Muscle layer of duodenum (tissue), 2 donors: Measurements from ENCODE around the gene DYRK1A.

ENCODE experiments used
- H3K27ac ChIP-seq: one replicate; pipeline ENCODE4 v1.7.0; 2013; ENCODE audit warnings: mild to moderate bottlenecking, low read length
- H3K27me3 ChIP-seq: one replicate; pipeline ENCODE4 v1.7.0; 2013; ENCODE audit warnings: low read depth, mild to moderate bottlenecking, control low read depth, low read length
- H3K36me3 ChIP-seq, 2 donors: one replicate each; pipeline ENCODE4 v1.7.0; 2013; ENCODE audit warnings: low read length in 2 of 2, control low read depth in 1 of 2, mild to moderate bottlenecking in 1 of 2; ENCODE audit not compliant: insufficient read depth in 2 of 2, control insufficient read depth in 1 of 2
- H3K4me1 ChIP-seq, 2 donors: one replicate each; pipeline ENCODE4 v1.7.0; 2013; ENCODE audit warnings: low read length in 2 of 2, mild to moderate bottlenecking in 2 of 2, control low read depth in 1 of 2, moderate library complexity in 1 of 2; ENCODE audit not compliant: insufficient read depth in 2 of 2, control insufficient read depth in 1 of 2
- H3K4me3 ChIP-seq, 2 donors: one replicate each; pipeline ENCODE4 v1.7.0; 2013; ENCODE audit warnings: low read length in 2 of 2, low read depth in 1 of 2, mild to moderate bottlenecking in 1 of 2
- H3K9me3 ChIP-seq, 2 donors: one replicate each; pipeline ENCODE4 v1.7.0; 2013; ENCODE audit warnings: low read length in 2 of 2, control low read depth in 1 of 2, mild to moderate bottlenecking in 1 of 2; ENCODE audit not compliant: control insufficient read depth in 1 of 2
- donor health status: healthy.

The DYRK1A gene

GRCh38 chr21:37454869-37455503, 88.4 kb downstream of the DYRK1A start:
- Histone ChIP-seq H3K4me3 (no peak overlapping the region), H3K27ac (no peak overlapping the region), H3K4me1 (peaks cover 14 to 69% of the 10 kb centered on the region in 2 donors), H3K36me3 (no peaks in the 10 kb centered on the region), H3K9me3 (no peaks in the 10 kb centered on the region), H3K27me3 (no peaks in the 10 kb centered on the region)

GRCh38 chr21:37455504-37455911, 88.9 kb downstream of the DYRK1A start:
- no peaks in the 10 kb centered on the region for H3K9me3 ChIP-seq
- no peaks in the 10 kb centered on the region for H3K36me3 ChIP-seq
- H3K27ac ChIP-seq: no peak overlapping the region
- H3K4me3 ChIP-seq: no peak overlapping the region
- peaks cover 14 to 74% of the 10 kb centered on the region in 2 donors for H3K4me1 ChIP-seq
- no peaks in the 10 kb centered on the region for H3K27me3 ChIP-seq

GRCh38 chr21:37458669-37459276, 92.2 kb downstream of the DYRK1A start:
- Histone ChIP-seq H3K36me3 (no peaks in the 10 kb centered on the region), H3K9me3 (no peaks in the 10 kb centered on the region), H3K4me3 (no peak overlapping the region), H3K27ac (no peak overlapping the region), H3K27me3 (no peaks in the 10 kb centered on the region), H3K4me1 (peaks cover 33 to 80% of the 10 kb centered on the region in 2 donors)

- Histone ChIP-seq H3K27me3 (no peaks in the 10 kb centered on the region), H3K36me3 (no peaks in the 10 kb centered on the region), H3K4me1 (peaks cover 33 to 79% of the 10 kb centered on the region in 2 donors), H3K9me3 (no peaks in the 10 kb centered on the region), H3K4me3 (no peak overlapping the region), H3K27ac (no peak overlapping the region)
Measured at GRCh38 chr21:37459575-37459974, 93.0 kb downstream of the DYRK1A start.

- H3K9me3 ChIP-seq: no peaks in the 10 kb centered on the region
- H3K4me3 ChIP-seq: no peak overlapping the region
- no peaks in the 10 kb centered on the region for H3K27me3 ChIP-seq
- no peaks in the 10 kb centered on the region for H3K36me3 ChIP-seq
- H3K27ac ChIP-seq: no peak overlapping the region
- H3K4me1 ChIP-seq: peaks cover 33 to 73% of the 10 kb centered on the region in 2 donors
Measured at GRCh38 chr21:37460196-37460595, 93.6 kb downstream of the DYRK1A start.

GRCh38 chr21:37461479-37461878, 94.9 kb downstream of the DYRK1A start:
- Histone ChIP-seq H3K4me3 (no peak overlapping the region), H3K36me3 (no peaks in the 10 kb centered on the region), H3K27me3 (no peaks in the 10 kb centered on the region), H3K4me1 (peaks cover 29 to 64% of the 10 kb centered on the region in 2 donors), H3K9me3 (no peaks in the 10 kb centered on the region), H3K27ac (no peak overlapping the region)

- H3K27ac ChIP-seq: peak overlapping the region; percentile 19
- H3K36me3 ChIP-seq: no peaks in the 10 kb centered on the region
- H3K4me1 ChIP-seq: peaks cover 29 to 60% of the 10 kb centered on the region in 2 donors
- no peak overlapping the region for H3K4me3 ChIP-seq
- no peaks in the 10 kb centered on the region for H3K9me3 ChIP-seq
- no peaks in the 10 kb centered on the region for H3K27me3 ChIP-seq
Measured at GRCh38 chr21:37462087-37462861, 95.7 kb downstream of the DYRK1A start.

GRCh38 chr21:37463083-37463801, 96.7 kb downstream of the DYRK1A start:
- no peaks in the 10 kb centered on the region for H3K27me3 ChIP-seq
- no peaks in the 10 kb centered on the region for H3K36me3 ChIP-seq
- H3K4me3 ChIP-seq: peak overlapping the region; percentile 14 to 40
- peaks cover 25 to 51% of the 10 kb centered on the region in 2 donors for H3K4me1 ChIP-seq
- no peaks in the 10 kb centered on the region for H3K9me3 ChIP-seq
- H3K27ac ChIP-seq: peak overlapping the region; percentile 10

- H3K27me3 ChIP-seq: no peaks in the 10 kb centered on the region
Measured at GRCh38 chr21:37467082-37467481, 100.5 kb downstream of the DYRK1A start.

GRCh38 chr21:37468909-37469308, 102.3 kb downstream of the DYRK1A start:
- H3K4me3 ChIP-seq: no peak overlapping the region
- peaks cover 0 to 2% of the 10 kb centered on the region in 2 donors for H3K4me1 ChIP-seq
- H3K9me3 ChIP-seq: no peaks in the 10 kb centered on the region
- no peak overlapping the region for H3K27ac ChIP-seq
- H3K36me3 ChIP-seq: no peaks in the 10 kb centered on the region
- H3K27me3 ChIP-seq: no peaks in the 10 kb centered on the region

More at GRCh38 chr21:37467082-37467481, 100.5 kb downstream of the DYRK1A start:
- no peaks in the 10 kb centered on the region for H3K36me3 ChIP-seq
- H3K27ac ChIP-seq: no peak overlapping the region
- peaks cover 14 to 20% of the 10 kb centered on the region in 2 donors for H3K4me1 ChIP-seq
- H3K9me3 ChIP-seq: no peaks in the 10 kb centered on the region
- no peak overlapping the region for H3K4me3 ChIP-seq

GRCh38 chr21:37469441-37469840, 102.9 kb downstream of the DYRK1A start:
- H3K27me3 ChIP-seq: no peaks in the 10 kb centered on the region
- no peak overlapping the region for H3K4me3 ChIP-seq
- H3K4me1 ChIP-seq: no peaks in the 10 kb centered on the region
- H3K36me3 ChIP-seq: no peaks in the 10 kb centered on the region
- no peak overlapping the region for H3K27ac ChIP-seq
- no peaks in the 10 kb centered on the region for H3K9me3 ChIP-seq
